Vein endothelial cell (primary cell): ENCODE measurements around the gene SPINK13. TPM values are rescaled to one million over a fixed set of nuclear protein-coding genes. Genes with fewer than 3 reads are reported as not detected.

ENCODE experiments used
- small RNA-seq: library from RNA; depleted of rRNA; stranded (forward); fragments of <200 nt; gene quantifications from one replicate; pipeline ENCODE3, GENCODE V24; 2012
- total RNA-seq: library from RNA; depleted of rRNA; stranded (reverse); fragments of >200 nt; gene quantifications from 2 replicates; pipeline ENCODE4 v1.2.3, GENCODE V29; 2012

Gene SPINK13
- total RNA-seq: not detected in 2 replicates

GRCh38 chr5:148268566-148268965, at the start of gene SPINK13:
TSS of gene SPINK13 (plus strand) at chr5:148268794. CDS start at chr5:148270073, 1,279 bp downstream.

GRCh38 chr5:148238418-148238794, 30.2 kb upstream of the SPINK13 start, which contains the start of gene MARCOL:
TSS of gene MARCOL (plus strand) at chr5:148238525. CDS start at chr5:148238598, 73 bp downstream.

GRCh38 chr5:148312153-148312552, 43.6 kb downstream of the SPINK13 start, which contains the start of gene SPINK7:
TSS of gene SPINK7 (plus strand) at chr5:148312423. CDS start at chr5:148312484, 61 bp downstream.

GRCh38 chr5:148335259-148335658, 66.7 kb downstream of the SPINK13 start, which contains the start of gene SPINK9:
TSS of gene SPINK9 (plus strand) at chr5:148335559. CDS start at chr5:148335614, 55 bp downstream.

Small RNA genes lying within 50 kb of the gene (small RNA-seq; reads per million reads assigned to genes)
- gene HMGN1P16: not detected

Other genes with a start within 250 kb of the SPINK13 start
- 0.10 TPM in 1 of 2 replicates, not detected in the other for gene SPINK5, start 204.8 kb upstream of the SPINK13 start, total RNA-seq
- not detected in 2 replicates for gene SPINK14, start 100.2 kb upstream of the SPINK13 start, total RNA-seq
- not detected in 2 replicates for gene SPINK6, start 65.8 kb upstream of the SPINK13 start, total RNA-seq
- gene MARCOL, start 30.3 kb upstream of the SPINK13 start, total RNA-seq: not detected in 2 replicates
- not detected in 2 replicates for gene SPINK7, start 43.6 kb downstream of the SPINK13 start, total RNA-seq
- not detected in 2 replicates for gene SPINK9, start 66.8 kb downstream of the SPINK13 start, total RNA-seq
- 53.9 and 72.4 TPM in 2 replicates for gene FBXO38, start 115.2 kb downstream of the SPINK13 start, total RNA-seq